Osteoblast (primary cell): ENCODE measurements around the gene NOD1. TPM values are rescaled to one million over a fixed set of nuclear protein-coding genes. Genes with fewer than 3 reads are reported as not detected.

Experiments used
- DNase-seq: peaks from one replicate; pipeline ENCODE4 v3.0.0; 2011; ENCODE audit warnings: low spot score, mixed read lengths; ENCODE audit not compliant: insufficient read length; ENCODE audit errors: missing footprints
- H2AFZ ChIP-seq: 2 replicates; pipeline ENCODE4 v1.6.0; 2011; ENCODE audit warnings: mild to moderate bottlenecking, low read length
- H3K27ac ChIP-seq: 2 replicates; pipeline ENCODE4 v1.5.1; 2011; ENCODE audit warnings: mild to moderate bottlenecking, low read depth, low read length, moderate library complexity
- H3K27me3 ChIP-seq: 2 replicates; pipeline ENCODE4 v1.6.0; 2012; ENCODE audit warnings: mild to moderate bottlenecking, control low read depth, inconsistent platforms, low read length, moderate library complexity; ENCODE audit not compliant: insufficient read depth
- H3K36me3 ChIP-seq: 2 replicates; pipeline ENCODE4 v1.5.1; 2011; ENCODE audit warnings: mild to moderate bottlenecking, low read length, control low read depth, moderate library complexity; ENCODE audit not compliant: insufficient read depth
- H3K4me1 ChIP-seq: 2 replicates; pipeline ENCODE4 v1.5.1; 2011; ENCODE audit warnings: mild to moderate bottlenecking, low read length, control low read depth, moderate library complexity; ENCODE audit not compliant: insufficient read depth
- H3K4me2 ChIP-seq: 2 replicates; pipeline ENCODE4 v1.6.0; 2011; ENCODE audit warnings: mild to moderate bottlenecking, low read length; ENCODE audit not compliant: insufficient read depth
- H3K4me3 ChIP-seq: fragments of 200-600 bp; sonication (generic); 3 replicates; pipeline ENCODE4 v1.5.1; 2012; ENCODE audit warnings: mild to moderate bottlenecking, low read length, inconsistent platforms; ENCODE audit not compliant: insufficient read depth
- H3K79me2 ChIP-seq: 2 replicates; pipeline ENCODE4 v1.6.0; 2012; ENCODE audit warnings: mild to moderate bottlenecking, low read length, control low read depth, inconsistent platforms; ENCODE audit not compliant: insufficient read depth
- H3K9me3 ChIP-seq: 2 replicates; pipeline ENCODE4 v1.5.1; 2011; ENCODE audit warnings: low read depth, low read length, control low read depth
- H4K20me1 ChIP-seq: 2 replicates; pipeline ENCODE4 v1.6.0; 2012; ENCODE audit warnings: mild to moderate bottlenecking, low read length, control low read depth; ENCODE audit not compliant: insufficient read depth
- total RNA-seq: library from RNA; depleted of rRNA; stranded (reverse); fragments of >200 nt; gene quantifications from 2 replicates; pipeline ENCODE4 v1.2.3, GENCODE V29; 2012
- TF ChIP-seq, protein P1 (sequence below): IDR thresholded peaks from 2 replicates; pipeline ENCODE4 v1.5.1; 2011; ENCODE audit warnings: mild to moderate bottlenecking, low read depth, low read length, moderate library complexity; ENCODE audit errors: extremely low read depth

The NOD1 gene
- total RNA-seq, 1 donor, result 7.6 TPM

DNA sequence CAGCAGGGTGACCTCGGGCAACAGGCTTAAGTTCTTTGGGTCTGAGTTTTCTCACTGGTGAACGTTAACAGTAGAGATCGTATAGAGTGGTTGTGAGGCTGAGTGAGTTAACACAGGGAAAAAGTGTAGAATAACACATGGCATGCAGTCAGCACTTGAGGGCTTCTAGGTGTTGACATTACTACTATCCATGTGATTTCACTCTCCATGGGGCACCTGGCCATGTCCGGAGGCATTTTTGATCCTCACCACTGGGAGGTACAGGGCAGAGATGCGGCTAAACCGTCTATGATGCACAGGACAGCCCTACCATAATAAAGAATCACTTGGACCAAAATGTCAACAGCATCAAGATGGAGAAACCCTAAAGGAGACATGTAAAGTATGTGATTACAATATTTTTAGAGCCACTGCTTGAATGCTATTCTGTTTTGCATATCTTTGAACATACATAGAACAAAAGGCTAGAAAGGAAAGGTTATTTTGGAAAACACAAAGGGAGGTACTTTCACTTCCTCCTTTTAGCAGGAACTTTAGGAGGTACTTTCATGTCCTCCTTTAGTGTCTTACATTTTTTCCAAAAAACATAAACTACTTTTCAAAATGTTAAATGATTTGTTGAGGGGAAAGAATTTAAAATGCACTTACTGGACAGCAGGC is 44.3 kb downstream of the NOD1 start:
- Histone ChIP-seq H3K4me2 (no peak overlapping the region), H2AFZ (no peak overlapping the region), H3K4me1 (peaks cover 19% of the 10 kb centered on the region), H3K27me3 (no peaks in the 10 kb centered on the region), H3K9me3 (no peaks in the 10 kb centered on the region), H4K20me1 (no peaks in the 10 kb centered on the region), H3K4me3 (no peak overlapping the region), H3K36me3 (peaks cover 17% of the 10 kb centered on the region), H3K79me2 (no peaks in the 10 kb centered on the region), H3K27ac (no peak overlapping the region)
- no peak for DNase-seq
- TF ChIP-seq, protein P1, sequence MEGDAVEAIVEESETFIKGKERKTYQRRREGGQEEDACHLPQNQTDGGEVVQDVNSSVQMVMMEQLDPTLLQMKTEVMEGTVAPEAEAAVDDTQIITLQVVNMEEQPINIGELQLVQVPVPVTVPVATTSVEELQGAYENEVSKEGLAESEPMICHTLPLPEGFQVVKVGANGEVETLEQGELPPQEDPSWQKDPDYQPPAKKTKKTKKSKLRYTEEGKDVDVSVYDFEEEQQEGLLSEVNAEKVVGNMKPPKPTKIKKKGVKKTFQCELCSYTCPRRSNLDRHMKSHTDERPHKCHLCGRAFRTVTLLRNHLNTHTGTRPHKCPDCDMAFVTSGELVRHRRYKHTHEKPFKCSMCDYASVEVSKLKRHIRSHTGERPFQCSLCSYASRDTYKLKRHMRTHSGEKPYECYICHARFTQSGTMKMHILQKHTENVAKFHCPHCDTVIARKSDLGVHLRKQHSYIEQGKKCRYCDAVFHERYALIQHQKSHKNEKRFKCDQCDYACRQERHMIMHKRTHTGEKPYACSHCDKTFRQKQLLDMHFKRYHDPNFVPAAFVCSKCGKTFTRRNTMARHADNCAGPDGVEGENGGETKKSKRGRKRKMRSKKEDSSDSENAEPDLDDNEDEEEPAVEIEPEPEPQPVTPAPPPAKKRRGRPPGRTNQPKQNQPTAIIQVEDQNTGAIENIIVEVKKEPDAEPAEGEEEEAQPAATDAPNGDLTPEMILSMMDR, result no peak

DNA sequence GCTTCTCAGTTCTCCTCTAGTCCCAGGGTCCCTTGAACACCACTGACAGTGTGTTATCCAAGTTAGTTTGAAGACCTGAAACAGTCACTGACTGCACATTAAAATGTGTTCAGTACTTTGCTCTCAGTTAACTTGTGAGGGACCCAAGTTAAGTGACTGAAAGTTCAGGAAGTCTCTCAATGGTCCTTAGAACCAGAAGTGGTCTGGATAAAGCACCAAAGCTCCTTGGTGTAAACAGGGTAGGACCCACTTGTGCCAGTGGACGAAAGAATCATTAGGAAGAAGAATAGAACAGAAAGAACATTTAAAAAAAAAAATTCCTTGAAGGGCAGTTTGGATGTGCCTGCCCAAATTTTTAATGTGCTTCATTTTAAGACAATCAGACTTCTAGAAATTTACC is 45.1 kb downstream of the NOD1 start:
- Histone ChIP-seq H3K27me3 (no peaks in the 10 kb centered on the region), H3K36me3 (peaks cover 23% of the 10 kb centered on the region), H3K79me2 (no peaks in the 10 kb centered on the region), H3K9me3 (no peaks in the 10 kb centered on the region), H4K20me1 (no peaks in the 10 kb centered on the region), H2AFZ (no peak overlapping the region), H3K4me1 (peaks cover 25% of the 10 kb centered on the region), H3K4me2 (no peak overlapping the region), H3K27ac (peak overlapping the region; percentile 61), H3K4me3 (no peak overlapping the region)
- TF ChIP-seq, protein P1, result no peak
- DNase-seq, result no peak

DNA sequence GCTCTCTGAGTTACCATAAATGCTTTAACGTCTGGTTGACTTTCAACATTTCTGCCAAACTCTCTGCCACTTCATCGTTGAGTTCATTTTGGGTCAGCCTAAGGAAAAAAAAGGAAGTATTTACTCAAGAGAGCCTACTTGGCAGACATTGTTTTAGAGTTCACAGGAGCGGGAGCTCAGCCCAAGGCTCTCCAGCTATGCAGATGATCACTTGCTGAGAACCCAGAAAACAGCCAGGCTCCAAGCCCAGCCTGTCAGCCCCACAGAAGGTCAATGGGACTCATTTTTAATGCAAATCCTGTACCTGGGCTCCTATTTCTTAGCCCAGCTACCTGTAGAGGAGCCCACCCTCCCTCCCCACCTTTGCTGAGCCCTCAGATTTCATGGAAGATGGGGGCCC is 45.5 kb downstream of the NOD1 start:
- no peak overlapping the region for H2AFZ ChIP-seq
- H3K4me3 ChIP-seq, result no peak overlapping the region
- H3K9me3 ChIP-seq, result no peaks in the 10 kb centered on the region
- no peaks in the 10 kb centered on the region for H4K20me1 ChIP-seq
- H3K27ac ChIP-seq, result peak overlapping the region; percentile 61
- DNase-seq, result peak; percentile 95
- no peaks in the 10 kb centered on the region for H3K79me2 ChIP-seq
- H3K27me3 ChIP-seq, result no peaks in the 10 kb centered on the region
- TF ChIP-seq, protein P1, result no peak
- H3K4me1 ChIP-seq, result peaks cover 25% of the 10 kb centered on the region
- H3K36me3 ChIP-seq, result peaks cover 23% of the 10 kb centered on the region
- H3K4me2 ChIP-seq, result no peak overlapping the region

DNA sequence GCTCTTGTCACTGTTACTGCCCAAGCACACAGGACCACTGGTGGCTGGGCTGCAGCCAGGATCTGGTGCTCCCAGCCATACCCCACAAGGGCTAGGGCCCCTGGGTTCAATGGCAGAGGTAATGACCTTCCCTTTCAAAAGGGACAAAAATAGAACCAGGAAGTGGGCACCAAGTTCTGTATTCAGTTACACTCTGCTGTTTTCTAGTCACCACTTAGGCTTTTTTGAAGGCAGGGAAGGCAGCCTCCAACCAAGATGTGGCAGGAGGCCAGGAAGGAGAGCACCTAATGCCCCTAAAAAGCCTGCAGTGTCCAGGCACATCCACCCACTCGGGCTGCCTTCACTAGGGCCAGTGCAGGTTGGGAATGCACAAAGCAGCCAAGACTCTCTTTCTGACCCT is 47.8 kb downstream of the NOD1 start:
- Histone ChIP-seq H3K4me1 (peaks cover 25% of the 10 kb centered on the region), H2AFZ (no peak overlapping the region), H3K36me3 (peaks cover 14% of the 10 kb centered on the region), H3K4me2 (no peak overlapping the region), H3K27ac (no peak overlapping the region), H3K4me3 (no peak overlapping the region), H3K79me2 (no peaks in the 10 kb centered on the region), H3K27me3 (no peaks in the 10 kb centered on the region), H3K9me3 (no peaks in the 10 kb centered on the region), H4K20me1 (no peaks in the 10 kb centered on the region)
- TF ChIP-seq, protein P1, result no peak
- DNase-seq, result no peak
